Measurements from ENCODE around the gene LRRC7.

The LRRC7 gene

DNA sequence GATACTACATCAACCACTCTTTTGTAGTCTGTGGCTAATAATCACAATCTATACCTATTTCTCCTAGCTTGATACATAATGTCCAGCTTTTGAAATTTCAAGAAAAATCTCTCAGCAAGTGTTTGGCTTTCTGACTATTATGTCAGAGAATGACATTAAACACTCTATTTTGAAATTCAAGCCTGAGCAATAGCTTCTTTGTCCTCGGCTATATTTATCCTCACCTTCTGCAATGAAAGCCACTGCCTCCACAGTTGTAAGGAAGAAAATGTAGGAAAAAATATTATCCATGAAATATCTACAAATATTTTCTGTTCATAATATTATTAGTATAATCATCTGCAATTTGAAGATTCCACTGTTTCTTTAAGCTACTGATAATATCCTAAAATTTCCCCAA lies 22.1 kb downstream of the LRRC7 start:
- DNase-seq (ENCODE audit: low read depth in 2 of 2) = no peak

DNA sequence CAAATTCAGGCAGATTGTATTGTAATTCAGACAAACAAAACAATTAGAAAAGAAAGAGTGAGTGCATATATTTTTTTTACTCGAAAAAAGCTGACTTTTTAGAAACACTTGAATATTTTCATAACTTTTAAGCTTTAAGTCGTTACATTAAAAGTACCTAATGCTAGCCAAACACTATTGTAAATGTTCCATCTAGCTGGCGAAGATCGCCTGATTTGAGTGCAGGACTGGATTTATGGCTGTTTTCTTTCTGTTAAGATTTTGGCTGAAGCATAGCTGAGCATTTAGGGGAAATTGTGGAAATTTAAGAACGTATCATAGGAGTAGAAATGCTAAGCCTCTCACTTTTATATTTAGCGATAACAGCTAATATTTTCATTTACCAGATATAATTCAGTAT lies 24.6 kb downstream of the LRRC7 start:
- DNase-seq (ENCODE audit: low read depth in 2 of 2) = no peak

DNA sequence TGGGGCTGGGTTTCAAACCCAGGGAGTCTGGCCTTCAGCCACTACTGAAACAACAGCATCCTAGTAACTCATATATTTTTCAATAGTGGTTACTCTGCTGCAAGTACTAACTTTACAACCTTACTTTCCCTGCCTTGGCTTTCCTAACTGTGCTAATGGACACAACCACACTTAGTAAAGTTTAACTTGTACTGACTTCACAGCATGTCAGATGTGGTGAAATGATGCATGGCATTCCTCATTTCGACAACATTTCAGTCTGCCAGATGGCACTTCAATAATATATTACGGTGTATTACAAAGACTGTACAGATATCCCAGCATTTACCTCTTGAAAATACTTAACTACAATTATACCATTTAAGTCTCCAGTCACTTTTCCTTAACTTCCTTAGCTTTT lies 27.8 kb downstream of the LRRC7 start:
- no peak for DNase-seq (ENCODE audit: low read depth in 2 of 2)

DNA sequence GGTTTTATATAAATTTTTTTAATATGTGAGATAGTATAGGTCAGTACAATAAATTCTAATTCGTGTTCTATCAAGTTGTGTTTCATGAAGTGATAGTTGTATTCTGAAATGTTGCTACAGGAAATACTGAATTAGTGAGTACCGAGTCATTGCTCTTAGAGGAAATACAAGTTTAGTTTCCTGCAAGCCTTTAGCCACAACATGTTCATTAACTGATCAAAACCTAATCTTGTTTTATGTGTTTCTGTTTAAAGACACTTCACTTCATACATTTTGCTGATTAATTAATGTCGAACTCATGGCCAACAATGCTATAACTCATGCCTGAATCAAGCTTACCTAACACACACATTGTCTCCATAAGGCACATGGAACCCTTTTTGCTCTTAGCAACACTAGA lies 43.6 kb downstream of the LRRC7 start:
- no peak for DNase-seq (ENCODE audit: low read depth in 2 of 2)

DNA sequence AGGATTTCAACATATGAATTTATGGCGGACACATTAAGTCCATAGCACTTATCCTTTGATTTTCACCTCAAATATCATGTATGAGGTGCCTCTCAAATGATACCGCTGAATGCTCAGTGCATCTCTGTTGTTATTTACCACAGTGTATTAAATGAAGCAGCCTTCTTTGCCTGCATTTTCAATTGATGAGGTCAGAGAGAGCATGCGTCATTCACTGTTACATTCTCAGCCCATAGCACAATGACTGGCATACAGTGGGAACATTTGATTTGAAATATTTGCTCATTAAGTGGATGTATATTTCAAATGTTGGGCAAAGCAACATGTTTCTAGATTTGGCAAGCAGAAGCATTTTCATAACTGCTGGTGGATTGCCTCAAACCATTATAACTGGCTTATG lies 45.7 kb downstream of the LRRC7 start:
- DNase-seq (ENCODE audit: low read depth in 2 of 2) = no peak

DNA sequence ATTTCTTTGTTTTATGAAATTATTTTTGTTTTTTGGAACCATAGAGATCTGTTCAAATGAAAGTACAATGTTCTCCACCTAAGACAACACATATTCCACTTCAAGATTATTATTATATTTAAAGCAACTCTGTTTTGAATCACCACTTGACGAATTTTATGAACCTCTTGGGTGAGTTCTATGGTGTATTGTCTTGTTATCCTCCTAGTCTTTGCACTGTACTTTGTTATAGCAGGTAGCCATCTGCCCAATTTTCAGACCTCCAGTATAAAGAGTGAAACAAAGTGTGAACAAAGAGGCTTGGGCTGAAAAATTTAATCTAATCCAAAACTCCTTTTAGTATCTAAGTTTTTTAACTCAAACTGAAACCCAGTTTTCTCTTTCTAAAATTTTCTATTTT lies 71.0 kb downstream of the LRRC7 start:
- no peak for DNase-seq (ENCODE audit: low read depth in 2 of 2)

DNA sequence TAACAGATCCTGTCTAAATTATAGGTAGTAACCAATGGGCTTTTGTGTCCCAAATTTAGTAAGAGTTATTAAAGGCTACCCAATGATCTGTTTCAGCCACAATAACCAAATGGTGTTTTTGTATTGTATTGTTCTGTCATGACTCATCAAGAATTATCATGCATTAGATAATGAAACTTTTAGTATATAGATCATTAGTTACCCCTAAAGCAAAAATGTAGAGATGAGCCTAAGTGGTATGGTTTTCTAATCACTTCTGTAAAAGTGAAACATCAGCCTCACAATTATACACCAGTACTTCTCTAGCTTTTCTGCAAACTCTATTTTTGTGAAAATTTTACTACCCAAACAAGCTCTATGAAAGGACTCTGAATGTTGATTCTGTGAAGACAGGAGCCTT lies 71.4 kb downstream of the LRRC7 start:
- DNase-seq (ENCODE audit: low read depth in 2 of 2) = no peak

DNA sequence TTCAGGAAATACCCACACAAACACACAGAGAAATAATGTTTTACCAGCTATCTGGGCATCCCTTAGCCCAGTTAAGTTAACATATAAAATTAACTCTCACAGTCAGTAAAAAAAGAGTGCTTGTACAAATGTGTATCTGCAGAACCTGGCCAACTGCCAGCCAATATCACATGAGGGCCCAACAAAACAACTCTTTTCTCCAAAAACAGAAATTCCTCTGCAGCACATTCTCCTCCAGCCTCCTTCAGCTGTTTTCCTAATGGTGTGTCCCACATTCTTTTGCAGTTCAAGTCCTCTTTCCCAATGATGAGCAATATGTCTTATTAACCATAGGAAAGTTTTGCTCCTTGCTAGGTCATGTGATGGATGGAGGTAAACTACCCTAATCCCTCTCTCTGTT lies 75.5 kb downstream of the LRRC7 start:
- DNase-seq (ENCODE audit: low read depth in 2 of 2) = no peak

DNA sequence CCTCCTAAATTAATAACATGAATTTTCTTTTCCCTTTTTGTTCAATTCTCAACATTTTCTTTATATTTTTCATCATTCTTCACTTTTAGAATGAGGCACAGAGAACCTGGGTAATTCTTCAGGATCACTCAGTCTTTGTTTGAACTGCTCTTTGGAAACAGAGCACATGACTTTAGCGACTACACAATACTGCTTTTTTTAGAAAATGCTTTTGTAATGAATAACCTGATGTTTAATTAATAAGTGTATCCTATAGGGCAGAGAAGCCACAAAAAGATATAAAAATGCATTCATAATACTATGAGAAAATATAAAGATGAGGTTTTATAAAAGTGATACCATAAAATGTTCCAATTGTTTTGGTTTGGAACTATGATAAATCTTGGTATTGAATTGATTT lies 77.8 kb downstream of the LRRC7 start:
- DNase-seq (ENCODE audit: low read depth in 2 of 2) = no peak

DNA sequence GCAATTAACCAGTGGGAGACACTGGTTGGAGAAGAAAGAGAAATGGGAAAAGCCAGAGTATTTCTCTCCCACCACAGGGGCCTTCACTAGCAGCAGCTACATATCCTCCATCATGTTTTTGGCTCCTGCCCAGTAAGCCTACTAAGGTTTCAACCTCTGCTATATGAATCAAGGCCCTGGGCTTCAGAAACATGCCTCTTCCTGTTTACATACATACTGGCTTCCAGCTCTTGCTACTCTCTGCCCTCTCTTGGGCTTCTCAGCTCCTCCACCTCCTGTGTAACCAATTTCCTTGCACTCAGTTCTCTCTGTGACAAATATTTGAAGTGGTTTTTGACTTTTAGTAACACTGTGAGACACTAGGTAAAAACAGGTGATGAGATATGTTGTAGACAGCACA lies 80.8 kb downstream of the LRRC7 start:
- no peak for DNase-seq (ENCODE audit: low read depth in 2 of 2)

DNA sequence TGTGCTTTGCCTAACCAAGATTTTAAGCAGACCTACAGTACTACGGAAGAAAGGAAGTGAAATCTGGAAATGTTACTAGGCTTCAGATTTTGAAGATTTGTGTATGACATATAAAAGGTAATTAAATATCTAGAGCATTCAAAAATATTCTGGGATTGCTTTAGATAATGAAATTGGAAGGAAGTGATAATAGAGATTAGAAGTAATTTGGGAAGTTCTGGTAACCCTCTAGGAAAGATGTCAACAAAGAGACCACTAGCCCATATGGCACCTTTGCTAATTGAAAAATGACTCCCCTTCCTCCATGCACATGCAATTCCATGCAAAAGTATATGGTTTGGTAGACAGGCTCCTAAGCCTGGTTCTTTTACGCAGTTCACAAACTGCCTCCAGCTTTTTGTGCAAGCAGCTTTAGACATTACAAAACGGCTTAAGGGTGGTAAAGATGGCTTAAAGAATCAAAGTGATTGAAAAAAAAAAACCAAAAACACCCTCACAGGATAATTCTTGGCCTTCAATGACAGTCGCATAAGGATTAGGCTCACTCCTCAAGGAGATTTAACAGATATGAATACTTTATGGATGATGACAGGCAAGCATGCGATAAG lies 81.8 kb downstream of the LRRC7 start:
- DNase-seq (ENCODE audit: low read depth in 2 of 2) = no peak

DNA sequence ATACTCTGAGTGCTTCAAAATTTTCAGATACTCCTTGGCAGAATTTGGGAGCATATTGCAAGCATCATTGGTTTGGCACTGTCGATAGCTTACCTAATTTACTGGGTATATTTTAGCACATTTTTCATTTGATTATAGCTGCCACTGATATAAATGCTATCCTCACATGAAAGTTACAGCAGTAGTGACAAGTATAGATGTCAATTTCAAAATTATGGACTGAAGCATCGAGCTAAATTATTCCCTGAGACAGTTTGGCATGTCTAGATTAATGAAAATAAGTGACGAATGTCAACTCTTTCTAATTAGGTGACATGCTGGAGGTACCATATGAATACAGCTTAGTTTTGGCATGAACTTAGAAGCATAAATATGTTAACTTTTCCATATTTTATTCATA lies 83.1 kb downstream of the LRRC7 start:
- no peak for DNase-seq (ENCODE audit: low read depth in 2 of 2)

DNA sequence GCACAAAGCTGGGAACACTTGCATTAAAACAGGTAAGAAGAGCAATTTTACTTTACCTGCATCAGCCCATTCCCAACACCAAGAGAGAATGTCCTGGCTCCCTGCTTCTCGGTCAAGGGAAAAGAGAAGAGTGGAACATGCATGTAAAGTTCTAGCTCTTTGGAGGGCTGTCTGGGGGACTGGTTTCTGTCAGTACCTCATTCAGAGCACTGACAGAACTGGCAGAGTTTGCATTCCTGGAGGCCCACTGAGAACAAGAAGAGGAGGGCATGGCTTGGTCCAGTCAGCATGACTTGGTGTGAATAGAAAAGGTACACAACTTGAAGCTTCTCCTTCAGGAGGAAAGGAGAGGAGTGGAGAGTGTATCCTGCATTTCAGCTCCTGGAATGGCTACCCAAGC lies 83.9 kb downstream of the LRRC7 start:
- no peak for DNase-seq (ENCODE audit: low read depth in 2 of 2)

DNA sequence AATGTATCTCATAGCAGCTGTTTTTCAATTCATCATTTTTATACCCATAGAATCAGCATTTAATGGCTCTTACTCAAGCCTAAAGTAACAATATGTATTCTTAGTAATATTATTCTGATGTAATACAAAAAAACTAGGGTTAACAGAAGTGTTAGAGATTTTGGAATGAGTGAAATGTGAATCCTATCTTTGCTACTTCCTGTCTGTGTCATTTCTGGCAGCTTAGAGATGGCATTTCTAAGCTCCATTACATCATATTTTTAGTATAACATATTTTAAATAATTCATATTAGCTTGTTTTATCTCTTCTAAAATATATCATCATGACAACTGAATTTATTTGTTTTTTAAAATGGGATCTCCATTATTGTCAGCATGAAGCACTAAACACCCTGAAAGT lies 90.2 kb downstream of the LRRC7 start:
- no peak for DNase-seq (ENCODE audit: low read depth in 2 of 2)

DNA sequence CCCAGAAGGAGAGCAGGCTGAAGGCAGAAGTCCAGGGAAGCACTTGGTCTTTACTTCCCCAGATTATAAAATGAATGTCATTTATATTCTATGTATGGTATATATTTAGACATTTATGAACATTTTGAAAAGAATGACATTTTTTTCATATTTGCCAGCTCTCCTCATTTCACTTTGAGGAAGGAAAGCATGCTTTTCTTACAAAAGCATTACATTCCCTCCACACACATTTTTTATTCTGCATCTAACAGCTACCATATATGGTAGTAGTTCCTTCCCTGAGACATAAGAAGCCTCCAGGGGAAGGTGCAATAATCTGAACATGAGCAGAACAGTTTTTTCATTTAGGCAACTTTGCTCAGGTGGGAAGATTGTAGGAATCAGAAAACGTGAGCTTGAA lies 94.0 kb downstream of the LRRC7 start:
- no peak for DNase-seq (ENCODE audit: low read depth in 2 of 2)

DNA sequence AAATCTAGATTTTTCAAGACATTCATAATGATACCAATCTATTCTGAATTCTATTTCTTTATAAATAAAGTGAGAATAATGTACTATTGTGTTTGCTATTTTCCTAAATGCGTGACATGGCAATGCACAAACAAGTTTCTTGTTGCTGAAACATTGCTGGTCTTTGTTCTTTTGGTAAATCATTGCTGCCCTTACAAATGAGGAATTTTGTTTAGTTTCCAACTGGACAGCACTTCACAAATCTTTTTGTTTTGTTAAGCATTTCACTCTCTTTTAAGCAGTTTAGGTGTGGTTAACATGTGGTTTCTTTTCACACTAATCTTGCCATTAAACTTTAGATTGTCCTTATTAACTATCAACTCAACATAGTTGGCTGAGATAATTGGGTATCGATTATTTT lies 94.6 kb downstream of the LRRC7 start:
- no peak for DNase-seq (ENCODE audit: low read depth in 2 of 2)

DNA sequence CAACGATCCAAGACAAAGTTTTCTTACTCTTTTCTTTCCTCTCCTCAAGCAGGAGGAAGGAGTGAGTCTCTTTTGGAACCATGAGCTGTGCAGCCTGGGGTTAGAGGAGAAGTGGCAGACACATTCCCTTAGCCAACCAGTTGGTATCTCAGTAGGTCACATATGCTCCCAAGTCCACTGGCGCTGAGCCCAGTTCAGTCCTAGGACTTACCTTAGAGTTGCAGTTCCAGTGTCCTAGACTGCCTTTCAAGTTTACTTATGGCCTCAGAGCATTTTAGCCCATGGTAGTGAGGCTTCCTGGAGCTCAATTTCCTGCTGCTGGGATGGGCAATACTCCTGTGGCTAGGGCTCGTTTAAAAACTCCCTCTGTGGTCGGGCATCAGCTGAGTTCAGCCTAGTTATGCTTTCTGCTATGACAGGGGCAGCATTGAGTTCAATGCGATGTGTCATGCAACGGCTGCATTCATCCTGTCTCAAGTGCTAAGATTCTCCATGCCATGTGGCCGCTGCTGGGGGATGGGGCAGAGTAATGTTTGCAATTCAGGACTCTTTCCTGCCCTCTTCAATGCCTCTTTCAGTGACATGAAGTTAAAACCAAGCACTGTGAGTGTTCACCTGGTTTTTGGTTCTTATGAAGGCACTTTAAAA lies 103.8 kb downstream of the LRRC7 start:
- DNase-seq (ENCODE audit: low read depth in 2 of 2) = no peak

DNA sequence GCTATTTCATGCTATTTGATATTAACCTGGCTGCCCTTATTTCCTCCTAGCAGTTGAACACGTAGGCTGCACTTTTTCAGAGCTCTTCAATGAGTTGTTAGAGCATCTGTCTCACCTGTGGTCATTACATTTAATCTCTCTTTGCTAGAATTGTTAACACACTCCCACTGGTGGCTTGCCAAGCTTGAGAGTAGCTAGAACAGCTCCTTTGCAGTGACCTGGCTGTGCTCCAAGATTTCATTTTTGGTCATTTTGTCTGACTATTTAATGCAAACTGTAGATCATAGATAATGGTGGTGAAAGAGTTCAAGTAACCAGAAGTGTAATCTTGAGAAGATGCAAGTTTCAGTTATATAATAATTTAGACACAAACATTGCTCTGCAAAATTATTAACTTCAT lies 105.6 kb downstream of the LRRC7 start:
- no peak for DNase-seq (ENCODE audit: low read depth in 2 of 2)

DNA sequence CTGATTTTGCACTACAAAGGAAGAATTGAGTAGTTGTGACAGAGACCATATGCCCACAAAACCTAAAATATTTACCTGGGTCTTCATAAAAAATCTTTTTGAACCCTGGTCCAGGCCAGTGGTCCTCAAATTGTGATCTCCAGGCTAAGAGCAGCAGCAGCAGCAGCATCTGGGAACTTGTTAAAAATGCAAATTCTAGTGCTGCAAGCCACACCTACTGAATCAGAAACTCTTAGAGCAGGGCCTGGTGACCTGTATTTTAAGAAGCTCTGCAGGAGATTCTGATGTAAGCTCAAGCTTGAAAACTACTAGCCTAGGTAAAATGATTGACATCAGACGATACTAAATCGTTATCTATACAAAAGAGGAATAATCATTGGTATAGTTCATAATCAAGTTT lies 112.2 kb downstream of the LRRC7 start:
- DNase-seq (ENCODE audit: low read depth in 2 of 2) = no peak

DNA sequence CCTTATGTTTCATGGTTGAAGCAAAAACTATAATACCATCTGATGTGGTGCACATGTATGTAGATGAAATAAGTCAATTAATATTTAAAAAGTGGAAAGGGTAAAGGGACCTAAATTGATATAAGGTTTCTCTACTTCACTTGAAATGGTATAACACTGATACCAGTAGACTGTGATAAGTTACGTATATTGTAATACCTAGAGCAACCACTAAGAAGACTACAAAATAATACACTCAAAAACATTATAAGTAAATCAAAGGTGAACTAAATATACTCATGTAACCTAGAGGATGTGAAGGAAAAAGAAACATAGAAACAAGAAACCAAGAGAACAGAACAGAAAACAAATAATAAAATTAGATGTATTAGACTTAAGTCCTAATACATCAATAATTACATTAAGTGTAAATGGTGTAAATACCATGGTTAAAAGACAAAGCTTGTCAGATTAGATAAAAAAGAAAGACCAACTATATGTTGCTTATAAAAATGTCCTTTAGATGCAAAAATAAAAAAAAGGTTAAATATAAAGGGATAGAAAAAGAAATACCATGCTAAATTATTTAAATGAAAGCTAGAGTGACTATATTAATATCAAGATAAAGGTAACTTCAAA lies 118.8 kb downstream of the LRRC7 start:
- no peak for DNase-seq (ENCODE audit: low read depth in 2 of 2)

DNA sequence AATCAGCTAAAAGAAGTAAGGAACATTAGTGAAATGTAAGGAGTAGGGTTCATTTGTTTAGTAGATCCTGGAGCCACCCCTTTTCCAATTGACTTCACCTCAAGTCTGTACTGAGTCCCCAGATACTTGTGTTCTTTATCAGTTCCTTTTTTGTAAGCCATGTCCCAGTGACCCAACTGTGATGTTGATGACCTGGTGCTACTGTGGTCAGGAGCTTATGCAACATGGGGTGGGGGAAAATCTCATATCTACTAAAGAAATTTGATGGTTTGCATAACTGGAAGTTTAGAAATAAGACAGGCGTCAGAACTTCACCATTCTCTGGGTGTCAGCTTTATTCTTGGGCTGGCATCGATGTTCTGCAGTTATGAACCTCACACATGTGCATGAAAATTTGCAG lies 120.5 kb downstream of the LRRC7 start:
- DNase-seq (ENCODE audit: low read depth in 2 of 2) = no peak

DNA sequence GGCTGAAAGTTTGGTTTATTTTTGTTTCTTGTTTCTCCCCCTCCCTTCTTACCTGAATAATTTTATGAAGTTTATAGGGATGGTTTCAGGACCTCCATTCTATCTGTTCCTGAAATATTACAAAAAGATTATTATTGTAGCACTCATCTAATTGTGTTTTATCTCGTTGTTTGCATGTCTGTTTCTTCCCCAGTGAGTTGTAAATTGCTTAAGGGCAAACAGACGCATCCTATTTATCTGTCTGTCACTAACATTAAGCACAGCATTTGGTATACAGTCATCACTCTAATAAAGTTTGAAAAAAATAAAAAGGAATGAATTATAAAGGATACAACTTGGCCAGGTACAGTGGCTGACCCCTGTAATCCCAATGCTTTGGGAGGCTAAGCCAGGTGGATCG lies 123.5 kb downstream of the LRRC7 start:
- no peak for DNase-seq (ENCODE audit: low read depth in 2 of 2)

DNA sequence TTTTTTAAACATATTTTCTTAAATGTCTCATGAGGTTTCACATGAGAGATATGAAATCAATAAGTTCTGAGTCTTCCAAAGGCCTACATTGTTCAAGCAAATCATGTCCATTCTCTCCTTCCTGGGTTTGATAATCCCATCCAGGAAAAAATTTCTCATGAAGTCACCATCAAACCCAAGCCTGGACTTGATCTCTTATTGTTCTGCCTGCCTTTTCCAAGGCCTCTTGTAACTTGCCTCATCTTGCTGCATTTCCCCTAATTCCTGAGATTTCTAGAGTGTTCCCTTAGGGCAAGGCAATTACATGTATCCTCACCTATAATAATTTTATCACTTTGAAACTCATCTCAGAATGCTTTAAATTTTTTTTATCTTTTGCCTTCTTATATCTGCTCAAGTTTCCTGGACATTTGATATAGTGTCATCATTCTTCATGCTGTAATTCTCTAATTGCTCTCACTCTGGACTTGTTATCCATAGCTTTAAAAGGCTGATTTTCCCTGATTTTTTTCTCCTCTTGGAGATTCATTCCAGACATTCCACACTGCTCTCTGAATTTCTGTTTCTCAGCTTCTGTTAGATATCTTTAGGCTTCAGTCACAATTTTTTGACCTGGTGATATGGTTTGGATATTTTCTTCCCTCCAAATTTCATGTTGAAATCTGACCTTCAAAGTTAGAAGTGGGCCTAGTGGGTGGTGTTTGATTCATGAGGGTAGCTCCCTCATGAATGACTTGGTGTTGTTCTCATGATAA lies 126.4 kb downstream of the LRRC7 start:
- DNase-seq (ENCODE audit: low read depth in 2 of 2) = no peak

Measured in stimulated activated CD8-positive, alpha-beta memory T cell treated with anti-CD3 and anti-CD28 coated beads, Interleukin-2, amount 100 ng/mL, for 1 hour (primary cell).